Superior temporal gyrus (tissue), 1 donor: ENCODE measurements around the gene PTGDS.

Experiments used
- DNase-seq: peaks from one replicate; pipeline ENCODE4 v3.0.0-alpha.2; 2016; ENCODE audit errors: extremely low spot score

PTGDS gene

GRCh38 chr9:137008312-137008711 is 31.0 kb downstream of the PTGDS start:
- no peak for DNase-seq

GRCh38 chr9:137009217-137009616 is 31.9 kb downstream of the PTGDS start:
- no peak for DNase-seq

GRCh38 chr9:137009938-137010732 is 32.8 kb downstream of the PTGDS start:
- no peak for DNase-seq

- DNase-seq = no peak
Observed at GRCh38 chr9:137011156-137011555, 33.9 kb downstream of the PTGDS start.

GRCh38 chr9:137011907-137012675 is 34.8 kb downstream of the PTGDS start:
- no peak for DNase-seq

- no peak for DNase-seq
Observed at GRCh38 chr9:137012694-137013570, 35.6 kb downstream of the PTGDS start.

GRCh38 chr9:137013571-137013940 is 36.3 kb downstream of the PTGDS start:
- no peak for DNase-seq

GRCh38 chr9:137014166-137014565 is 36.9 kb downstream of the PTGDS start:
- no peak for DNase-seq

GRCh38 chr9:137014776-137015539 is 37.7 kb downstream of the PTGDS start:
- no peak for DNase-seq

GRCh38 chr9:137015540-137015930 is 38.2 kb downstream of the PTGDS start:
- no peak for DNase-seq

- DNase-seq = no peak
Observed at GRCh38 chr9:137015976-137016375, 38.7 kb downstream of the PTGDS start.

GRCh38 chr9:137016436-137016835 is 39.1 kb downstream of the PTGDS start:
- no peak for DNase-seq

GRCh38 chr9:137017071-137017470 is 39.8 kb downstream of the PTGDS start:
- DNase-seq = no peak

GRCh38 chr9:137017791-137018497 is 40.6 kb downstream of the PTGDS start:
- DNase-seq = no peak

- DNase-seq = no peak
Observed at GRCh38 chr9:137018761-137019559, 41.7 kb downstream of the PTGDS start.

- no peak for DNase-seq
Observed at GRCh38 chr9:137019891-137020683, 42.8 kb downstream of the PTGDS start.

GRCh38 chr9:137020771-137021567 is 43.7 kb downstream of the PTGDS start:
- DNase-seq = no peak

GRCh38 chr9:137021568-137021978 is 44.3 kb downstream of the PTGDS start:
- no peak for DNase-seq
